ENCODE measurements around the gene RARRES1.

- TF ChIP-seq CTCF (conservative IDR thresholded peaks at IDR 0.05; ENCODE audit: low read depth, low read length): no peak
- no peak for TF ChIP-seq EZH2 (IDR thresholded peaks at IDR 0.05; ENCODE audit: borderline replicate concordance, low read depth, low read length, poor library complexity, severe bottlenecking)
Measured at GRCh38 chr3:158709666-158710083, 22.6 kb downstream of the RARRES1 start.
